GM18873 (cell line): ENCODE results near the gene TRMT11.
A peak's percentile ranks its signal among the peaks of the same experiment; 100 is the strongest.
"Not testable (repeated sequence)": the region's sequence is repeated elsewhere in the genome, so short reads cannot be mapped to it uniquely, and the experiment has no call there.

Experiments
- ATAC-seq: cut with Tn5 transposase; IDR thresholded peaks from one replicate; pipeline ENCODE4 v1.9.1; 2021; ENCODE audit warnings: mild to moderate bottlenecking, moderate library complexity, moderate number of reproducible peaks; ENCODE audit not compliant: unreplicated experiment, low FRiP score

The TRMT11 gene

DNA sequence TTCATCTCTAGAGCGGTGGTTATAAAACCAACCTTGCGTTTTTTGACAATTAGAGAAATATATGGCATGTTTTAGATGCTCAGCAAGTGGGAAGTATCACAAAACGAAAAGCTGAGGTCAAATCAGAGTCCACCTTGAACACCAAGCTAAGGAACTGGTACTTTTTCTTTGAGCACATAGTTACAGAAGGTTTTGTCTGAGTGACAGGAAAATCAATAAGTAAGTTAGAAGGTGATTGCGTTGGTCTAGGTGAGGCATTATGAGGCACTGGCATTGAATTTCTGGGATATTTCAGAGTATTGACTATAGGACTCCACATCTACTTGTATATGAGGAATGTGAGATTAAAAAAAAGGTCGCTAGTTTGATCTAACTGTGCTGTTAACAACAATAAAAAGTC, 30.4 kb upstream of the TRMT11 start:
- ATAC-seq: no peak

DNA sequence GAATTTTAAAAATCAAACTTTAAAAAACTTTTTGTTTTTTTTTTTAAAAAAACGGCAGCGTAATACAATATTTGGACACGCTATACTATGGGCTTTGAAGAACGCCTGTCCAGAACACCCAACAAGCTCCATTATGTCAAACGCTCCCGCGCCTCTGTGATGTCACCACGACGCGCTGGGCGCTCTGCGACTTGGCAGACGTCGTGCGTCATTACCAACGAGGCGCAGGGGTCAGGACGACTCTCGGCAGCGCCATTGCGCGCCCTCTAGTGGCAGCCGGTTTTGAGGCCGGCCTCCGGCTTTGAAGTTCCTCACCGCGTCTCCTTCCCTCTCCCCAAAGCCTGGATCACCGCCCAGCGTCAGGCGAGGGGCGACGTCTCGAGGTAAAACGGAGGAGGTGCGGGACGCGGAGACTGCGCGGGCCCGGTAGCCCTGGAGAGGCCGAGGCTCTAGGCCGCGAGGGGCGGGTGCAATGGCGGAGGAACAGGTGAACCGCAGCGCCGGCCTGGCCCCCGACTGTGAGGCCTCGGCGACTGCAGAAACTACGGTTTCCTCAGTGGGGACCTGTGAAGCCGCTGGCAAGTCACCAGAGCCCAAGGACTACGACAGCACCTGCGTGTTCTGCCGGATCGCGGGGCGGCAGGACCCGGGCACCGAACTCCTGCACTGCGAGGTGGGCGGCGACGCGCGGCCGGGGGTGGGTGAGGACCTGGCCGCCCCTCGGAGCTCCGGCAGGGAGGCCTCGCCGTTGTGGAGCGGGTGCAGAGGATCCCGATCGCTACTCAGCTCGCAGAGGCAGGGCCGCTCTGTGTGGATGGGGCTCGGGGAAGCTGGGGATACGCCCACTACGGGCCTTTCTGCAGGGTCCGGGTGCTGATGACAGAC, 29.6 kb upstream of the TRMT11 start, which contains the start of gene HINT3:
Gene HINT3 (plus strand): TSS at position 265 of the 885 bp plus-strand sequence. CDS start 208 bp downstream, at position 473.
- ATAC-seq: peak; percentile 90

- ATAC-seq: no peak
Observed at GRCh38 chr6:125957391-125957693, 29.0 kb upstream of the TRMT11 start.

DNA sequence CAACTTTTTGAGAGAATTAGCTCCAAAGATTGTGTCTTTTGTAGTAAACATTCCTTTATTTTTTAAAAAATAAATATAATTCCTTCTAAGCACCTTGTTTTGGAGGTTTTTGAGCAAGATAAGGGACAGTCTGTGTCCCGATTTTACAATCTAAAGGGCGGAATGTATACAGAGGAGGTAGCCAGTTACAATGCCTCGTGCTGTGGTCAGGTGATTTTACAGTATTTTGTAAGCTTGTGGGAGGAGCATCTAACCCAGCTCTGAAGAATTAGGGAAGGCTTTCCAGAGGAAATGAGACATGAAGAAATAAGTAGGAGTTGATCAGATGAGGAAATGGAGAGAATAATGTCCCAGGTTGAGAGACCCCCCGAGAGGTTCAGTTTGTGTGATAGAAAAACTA, 28.5 kb upstream of the TRMT11 start:
- ATAC-seq: no peak

GRCh38 chr6:125959041-125959440, 27.3 kb upstream of the TRMT11 start:
- no peak for ATAC-seq

- ATAC-seq: no peak
Observed at GRCh38 chr6:125961117-125961516, 25.2 kb upstream of the TRMT11 start.

GRCh38 chr6:125962900-125963497, 23.3 kb upstream of the TRMT11 start:
- no peak for ATAC-seq

GRCh38 chr6:125963817-125964216, 22.5 kb upstream of the TRMT11 start:
- ATAC-seq: no peak

- no peak for ATAC-seq
Observed at GRCh38 chr6:125966569-125966968, 19.8 kb upstream of the TRMT11 start.

DNA sequence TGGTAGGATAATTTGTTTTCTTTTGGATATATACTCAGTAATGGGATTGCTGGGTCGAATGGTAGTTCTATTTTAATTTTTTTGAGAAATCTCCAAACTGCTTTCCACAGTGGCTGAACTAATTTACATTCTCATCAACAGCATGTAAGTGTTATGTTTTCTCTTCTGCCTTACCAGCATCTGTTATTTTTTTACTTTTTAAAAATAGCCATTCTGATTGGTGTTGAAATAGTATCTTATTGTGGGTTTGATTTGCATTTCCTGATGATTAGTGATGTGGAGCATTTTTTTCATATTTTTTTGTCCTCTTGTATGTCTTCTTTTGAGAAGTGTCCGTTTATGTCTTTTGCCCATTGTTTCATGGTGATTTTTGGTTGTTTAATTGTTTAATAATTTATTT, 17.8 kb upstream of the TRMT11 start:
- no peak for ATAC-seq

GRCh38 chr6:125970760-125971159, 15.6 kb upstream of the TRMT11 start:
- no peak for ATAC-seq

DNA sequence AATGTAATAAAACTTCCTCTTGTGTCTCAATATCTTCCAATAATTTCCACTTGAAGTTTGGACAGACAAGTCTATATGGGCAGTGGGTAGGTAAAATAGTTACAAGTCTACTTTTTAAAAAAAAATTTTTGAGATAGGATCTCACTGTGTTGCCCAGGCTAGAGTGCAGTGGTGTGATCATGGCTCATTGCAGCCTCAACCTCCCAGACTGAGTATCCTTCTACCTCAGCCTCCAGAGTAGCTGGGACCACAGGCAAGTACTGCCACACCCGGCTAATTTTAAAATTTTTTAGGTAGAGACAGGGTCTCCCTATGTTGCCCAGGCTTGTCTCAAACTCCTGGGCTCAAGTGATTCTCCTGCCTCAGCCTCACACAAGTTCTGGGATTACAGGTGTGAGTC, 13.9 kb upstream of the TRMT11 start:
- ATAC-seq: not testable (repeated sequence)

- ATAC-seq: no peak
Observed at GRCh38 chr6:125974214-125974866, 12.0 kb upstream of the TRMT11 start.

GRCh38 chr6:125979101-125979500, 7.2 kb upstream of the TRMT11 start:
- ATAC-seq: no peak

DNA sequence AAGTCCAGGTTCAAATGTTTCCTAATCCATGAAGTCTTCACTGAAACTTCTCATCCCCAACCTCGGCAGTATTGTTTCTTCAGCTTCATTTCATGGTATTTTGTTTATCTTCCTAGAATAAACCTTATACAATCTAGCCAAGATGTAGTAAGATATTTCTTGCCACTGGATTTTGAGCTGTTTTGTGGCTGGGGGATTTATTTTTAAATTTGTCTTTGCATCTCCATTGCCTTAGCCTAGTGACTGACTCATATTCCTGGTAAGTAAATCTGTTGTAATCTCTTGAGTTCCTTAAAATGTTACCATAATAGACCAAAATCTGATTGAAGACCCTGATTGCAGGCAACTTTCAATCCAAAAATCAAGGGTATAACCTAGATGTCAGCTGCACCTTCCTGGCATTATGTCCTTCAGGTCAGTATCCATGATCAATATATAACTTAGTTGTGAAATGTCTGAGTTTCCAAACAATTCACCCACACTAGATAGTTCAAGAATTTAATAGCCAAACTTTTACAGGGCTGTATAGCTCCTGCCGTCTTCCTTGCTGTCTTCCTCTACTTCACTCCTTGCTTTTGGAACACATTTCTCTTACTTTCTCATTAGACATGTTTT, 4.7 kb upstream of the TRMT11 start:
- no peak for ATAC-seq

DNA sequence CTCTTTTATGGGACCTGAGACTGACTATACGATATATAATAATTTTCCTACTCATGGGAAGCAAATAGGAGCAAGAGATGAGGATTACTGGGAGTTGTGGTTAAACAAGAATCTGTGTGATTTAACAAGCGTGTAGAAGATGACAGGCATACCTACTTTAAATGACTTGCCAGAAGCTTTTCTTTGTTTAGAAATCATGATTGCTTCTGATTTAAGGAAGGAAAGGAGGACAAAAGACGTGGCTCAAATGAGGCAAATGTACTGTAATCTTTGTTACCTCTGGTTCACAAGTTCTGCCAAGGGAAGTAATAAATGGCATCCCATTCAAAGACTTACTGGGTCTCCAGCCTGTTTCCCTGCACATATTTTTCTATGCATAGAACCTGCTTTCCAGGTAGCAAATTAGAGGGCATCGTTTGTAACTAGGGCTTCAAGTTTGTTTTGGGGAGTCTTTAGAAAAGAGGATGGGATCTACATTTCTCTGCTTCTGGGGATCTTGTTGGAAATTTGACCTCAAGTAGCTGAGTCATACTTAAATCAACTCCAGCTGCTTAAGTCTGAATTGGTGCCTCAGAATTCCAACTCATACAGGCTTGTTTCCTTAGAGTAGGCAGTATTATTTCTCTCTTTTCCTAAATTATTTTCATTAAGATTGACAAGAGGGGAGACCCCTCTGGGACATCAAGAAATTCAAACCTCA, 2.9 kb upstream of the TRMT11 start:
- no peak for ATAC-seq

GRCh38 chr6:125984311-125984710, 2.0 kb upstream of the TRMT11 start:
- no peak for ATAC-seq

DNA sequence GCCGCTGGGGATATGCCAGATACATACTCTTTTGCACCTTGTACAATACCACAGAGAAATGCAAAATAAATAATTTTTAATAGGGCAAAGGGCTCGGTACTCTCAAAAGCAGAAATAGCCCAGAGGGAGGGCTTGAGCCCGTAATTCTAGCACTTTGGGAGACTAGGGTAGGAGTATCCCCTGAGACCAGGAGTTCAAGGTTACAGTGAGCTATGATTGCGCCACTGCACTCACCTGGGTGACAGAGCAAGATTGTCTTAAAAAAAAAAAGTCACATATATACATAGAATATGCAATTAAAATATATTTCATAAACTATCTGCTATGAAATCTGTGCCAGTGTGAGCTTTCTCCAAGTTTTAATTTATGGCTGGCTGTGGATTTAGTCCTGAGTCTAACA, 818 bp upstream of the TRMT11 start:
- ATAC-seq: no peak

GRCh38 chr6:125985979-125986300, 400 bp upstream of the TRMT11 start:
- no peak for ATAC-seq

DNA sequence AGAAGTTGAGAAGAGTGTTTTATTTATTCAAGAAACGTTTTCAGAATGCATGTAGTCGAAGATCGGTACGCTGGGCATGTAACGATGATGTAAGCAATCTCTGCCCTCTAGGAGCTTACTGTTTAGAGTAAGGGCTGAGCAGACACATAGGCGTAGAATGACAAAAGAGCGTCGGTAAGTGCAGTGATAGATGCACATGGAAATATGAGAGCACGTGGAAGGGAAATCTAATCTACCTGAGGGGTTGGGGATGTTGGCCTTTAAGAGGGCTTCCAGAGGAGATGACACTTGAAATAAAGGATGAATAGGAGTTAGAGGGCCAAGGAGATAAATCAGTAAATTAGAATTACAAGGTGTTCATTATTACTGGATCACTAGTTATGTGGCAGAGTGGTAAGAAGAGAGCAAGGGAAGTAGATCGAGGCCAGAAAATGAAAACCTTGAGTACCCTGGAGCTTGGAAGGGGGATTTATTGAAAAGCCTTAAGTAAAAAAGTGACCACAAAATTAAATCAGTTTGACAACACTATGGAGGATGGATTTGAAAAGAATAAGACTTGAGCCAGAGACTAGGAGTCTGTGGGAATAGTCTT, 782 bp downstream of the TRMT11 start:
- ATAC-seq: peak; percentile 27
